GM12878 (cell line): ENCODE measurements around the gene RPLP2. TPM values are rescaled to one million over a fixed set of nuclear protein-coding genes. Genes with fewer than 3 reads are reported as not detected.
A peak's percentile ranks its signal among the peaks of the same experiment; 100 is the strongest.

ENCODE experiments used
- ATAC-seq: fragments of 200-7000 bp; cut with Tn5 transposase; 3 replicates; pipeline ENCODE4 v1.9.1; 2020; ENCODE audit warnings: mild to moderate bottlenecking, moderate library complexity
- BruUV-seq: library from RNA; stranded (reverse); fragments of 400-500 nt; replicated peaks from 2 replicates; lab custom pipeline; 2021; lab: Mats Ljungman, UMichigan
- CTCF ChIA-PET: fragments of 300-600 bp; sonication (Branson Sonifier 250); formaldehyde crosslinking; extraction: SDS; loops from one replicate; lab custom pipeline; 2021; ENCODE audit warnings: inconsistent platforms; lab: Yijun Ruan, JAX
- POLR2A ChIA-PET: fragments of 350-600 bp; formaldehyde crosslinking; extraction: SDS; loops from one replicate; lab custom pipeline; 2021; ENCODE audit warnings: inconsistent platforms; lab: Charles Lee
- RAD21 ChIA-PET: fragments of 300-600 bp; sonication (Branson Sonifier 250); formaldehyde crosslinking; loops from one replicate; lab custom pipeline; 2023; ENCODE audit warnings: antibody characterized with exemption; ENCODE audit not compliant: unreplicated experiment; lab: Charles Lee
- SMC1A ChIA-PET: fragments of 300-600 bp; sonication (Branson Sonifier 250); formaldehyde crosslinking; loops from one replicate; lab custom pipeline; 2023; ENCODE audit not compliant: unreplicated experiment, uncharacterized antibody; lab: Charles Lee
- DNase-seq: peaks from one replicate; pipeline ENCODE4 v3.0.0-alpha.2; 2011; ENCODE audit warnings: low read depth, low spot score
- FAIRE-seq: peaks from 3 replicates; lab custom pipeline; 2011; peaks lifted over from hg19 to GRCh38; lab: Jason Lieb, UNC
- H2AFZ ChIP-seq: 2 replicates; pipeline ENCODE4 v1.6.0; 2011; ENCODE audit warnings: low read depth, low read length, control low read depth; ENCODE audit not compliant: control insufficient read depth
- H3K27ac ChIP-seq: 2 replicates; pipeline ENCODE4 v1.5.1; 2011; ENCODE audit warnings: control low read depth; ENCODE audit not compliant: control insufficient read depth, insufficient read depth
- H3K27me3 ChIP-seq, 2 experiments: replicated peaks in 1 of 2; 2 replicates each; pipeline versions ENCODE4 v1.6.0 to v1.6.1; 2011; ENCODE audit warnings: low read length in 1 of 2; ENCODE audit not compliant: control insufficient read depth in 2 of 2, insufficient read depth in 2 of 2
- H3K36me3 ChIP-seq, 2 experiments: 2 replicates each; pipeline ENCODE4 v1.5.1; 2011; ENCODE audit warnings: low read length in 1 of 2; ENCODE audit not compliant: control insufficient read depth in 2 of 2, insufficient read depth in 2 of 2
- H3K4me1 ChIP-seq: 2 replicates; pipeline ENCODE4 v1.6.1; 2011; ENCODE audit warnings: mild to moderate bottlenecking, low read length, moderate library complexity, mixed read lengths; ENCODE audit not compliant: control insufficient read depth, insufficient read depth
- H3K4me2 ChIP-seq: 2 replicates; pipeline ENCODE4 v1.6.0; 2011; ENCODE audit warnings: control low read depth; ENCODE audit not compliant: control insufficient read depth, insufficient read depth
- H3K4me3 ChIP-seq: fragments of 200-600 bp; sonication (generic); 2 replicates; pipeline ENCODE4 v1.5.1; 2016
- H3K79me2 ChIP-seq: 2 replicates; pipeline ENCODE4 v1.6.0; 2011; ENCODE audit warnings: low read length; ENCODE audit not compliant: control insufficient read depth, insufficient read depth
- H3K9ac ChIP-seq: 2 replicates; pipeline ENCODE4 v1.8.0; 2011; ENCODE audit warnings: low read length, control low read depth, mixed read lengths; ENCODE audit not compliant: control insufficient read depth, insufficient read depth
- H3K9me3 ChIP-seq: replicated peaks from 3 replicates; pipeline ENCODE4 v1.5.1; 2011; ENCODE audit warnings: mild to moderate bottlenecking, low read length; ENCODE audit not compliant: control insufficient read depth, insufficient read depth
- H4K20me1 ChIP-seq: 2 replicates; pipeline ENCODE4 v1.6.0; 2011; ENCODE audit not compliant: control insufficient read depth, insufficient read depth
- BCL11A ChIP-seq: IDR thresholded peaks from 2 replicates; pipeline ENCODE4 v1.6.1; 2011; ENCODE audit warnings: low read depth, low read length
- HCFC1 ChIP-seq: fragments of 150-350 bp; IDR thresholded peaks from 2 replicates; pipeline ENCODE4 v1.6.1; 2014; ENCODE audit warnings: low read length
- HDAC6 ChIP-seq: fragments of 200-600 bp; sonication (generic); IDR thresholded peaks from one replicate; pipeline ENCODE4 v1.8.0; 2017; ENCODE audit warnings: antibody characterized with exemption; ENCODE audit not compliant: unreplicated experiment
- LARP7 ChIP-seq: fragments of 450-650 bp; IDR thresholded peaks from 2 replicates; pipeline ENCODE4 v1.6.1; 2017; ENCODE audit warnings: mild to moderate bottlenecking
- PAX5 ChIP-seq: IDR thresholded peaks from 2 replicates; pipeline ENCODE4 v1.6.1; 2011; ENCODE audit warnings: low read depth, low read length, borderline replicate concordance
- POLR2A ChIP-seq: IDR thresholded peaks from 2 replicates; pipeline ENCODE4 v1.6.1; 2011; ENCODE audit warnings: low read depth, mild to moderate bottlenecking, low read length
- SMARCA5 ChIP-seq: fragments of 450-650 bp; IDR thresholded peaks from 2 replicates; pipeline ENCODE4 v1.6.1; 2017; ENCODE audit warnings: mild to moderate bottlenecking
- in situ Hi-C: fragments of 300-500 bp; cut with MboI; formaldehyde crosslinking; loops from 9 replicates; pipeline ENCODE4 v1.14.3; 2018; ENCODE audit warnings: mixed read lengths
- intact Hi-C: fragments of 100-400 bp; cut with micrococcal nuclease; formaldehyde crosslinking; loops from one replicate; pipeline ENCODE4 v1.14.2; 2022; ENCODE audit not compliant: unreplicated experiment
- polyA plus RNA-seq, 11 experiments: library from polyadenylated mRNA; depleted of rRNA in 4 of 11; unstranded in 6 of 11; stranded (reverse) in 5 of 11; fragments of >200 nt; fragmentation: Nextera tagmentation in 4 of 11; fragmentation: Illumina TruSeq in 1 of 11; extraction: Ambion mirVana in 4 of 11; extraction: Trizol in 1 of 11; gene quantifications; 1 replicate in 1 of 11; 2 replicates in 10 of 11; pipeline versions ENCODE4 v1.2.1 to v1.2.3, GENCODE V29; 2011 to 2016; ENCODE audit warnings: inconsistent platforms in 2 of 11, missing spikeins in 2 of 11, low read depth in 1 of 11
- total RNA-seq, 4 experiments: library from RNA; depleted of rRNA in 3 of 4; stranded (reverse); fragments of >200 nt in 3 of 4; fragmentation: Illumina TruSeq in 1 of 4; extraction: Trizol in 1 of 4; gene quantifications; 2 replicates each; pipeline versions ENCODE4 v1.2.1 to v1.2.3, GENCODE V29; 2013 to 2021
- TF ChIP-seq, protein P1 (sequence below): fragments of 450-650 bp; IDR thresholded peaks from 2 replicates; pipeline ENCODE4 v1.6.1; 2017; ENCODE audit warnings: low read depth, mild to moderate bottlenecking, moderate library complexity
- TF ChIP-seq, protein P2 (sequence below): fragments of 450-650 bp; conservative IDR thresholded peaks from 2 replicates; pipeline ENCODE4 v1.6.1; 2017; ENCODE audit warnings: mild to moderate bottlenecking, moderate library complexity

The RPLP2 gene
- total and polyA plus RNA-seq, 10 of the 15 experiments (the other 5 are each of a cell fraction or from before 2014, with no cell fraction given): 488 to 3,558 (median 1,481) TPM

GRCh38 chr11:809287-810039 lies at the start of gene RPLP2 (continued):
- no peak for TF ChIP-seq HDAC6
- TF ChIP-seq, protein P1, sequence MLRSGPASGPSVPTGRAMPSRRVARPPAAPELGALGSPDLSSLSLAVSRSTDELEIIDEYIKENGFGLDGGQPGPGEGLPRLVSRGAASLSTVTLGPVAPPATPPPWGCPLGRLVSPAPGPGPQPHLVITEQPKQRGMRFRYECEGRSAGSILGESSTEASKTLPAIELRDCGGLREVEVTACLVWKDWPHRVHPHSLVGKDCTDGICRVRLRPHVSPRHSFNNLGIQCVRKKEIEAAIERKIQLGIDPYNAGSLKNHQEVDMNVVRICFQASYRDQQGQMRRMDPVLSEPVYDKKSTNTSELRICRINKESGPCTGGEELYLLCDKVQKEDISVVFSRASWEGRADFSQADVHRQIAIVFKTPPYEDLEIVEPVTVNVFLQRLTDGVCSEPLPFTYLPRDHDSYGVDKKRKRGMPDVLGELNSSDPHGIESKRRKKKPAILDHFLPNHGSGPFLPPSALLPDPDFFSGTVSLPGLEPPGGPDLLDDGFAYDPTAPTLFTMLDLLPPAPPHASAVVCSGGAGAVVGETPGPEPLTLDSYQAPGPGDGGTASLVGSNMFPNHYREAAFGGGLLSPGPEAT: peak; percentile 86
- TF ChIP-seq, protein P2, sequence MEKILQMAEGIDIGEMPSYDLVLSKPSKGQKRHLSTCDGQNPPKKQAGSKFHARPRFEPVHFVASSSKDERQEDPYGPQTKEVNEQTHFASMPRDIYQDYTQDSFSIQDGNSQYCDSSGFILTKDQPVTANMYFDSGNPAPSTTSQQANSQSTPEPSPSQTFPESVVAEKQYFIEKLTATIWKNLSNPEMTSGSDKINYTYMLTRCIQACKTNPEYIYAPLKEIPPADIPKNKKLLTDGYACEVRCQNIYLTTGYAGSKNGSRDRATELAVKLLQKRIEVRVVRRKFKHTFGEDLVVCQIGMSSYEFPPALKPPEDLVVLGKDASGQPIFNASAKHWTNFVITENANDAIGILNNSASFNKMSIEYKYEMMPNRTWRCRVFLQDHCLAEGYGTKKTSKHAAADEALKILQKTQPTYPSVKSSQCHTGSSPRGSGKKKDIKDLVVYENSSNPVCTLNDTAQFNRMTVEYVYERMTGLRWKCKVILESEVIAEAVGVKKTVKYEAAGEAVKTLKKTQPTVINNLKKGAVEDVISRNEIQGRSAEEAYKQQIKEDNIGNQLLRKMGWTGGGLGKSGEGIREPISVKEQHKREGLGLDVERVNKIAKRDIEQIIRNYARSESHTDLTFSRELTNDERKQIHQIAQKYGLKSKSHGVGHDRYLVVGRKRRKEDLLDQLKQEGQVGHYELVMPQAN: peak; percentile 88
- peak; percentile 52; the same call in 1 of the 2 replicates for TF ChIP-seq LARP7
- 0 out of 2 replicates have a peak, but pooled peaks have one; percentile 69 for TF ChIP-seq SMARCA5
- peak; percentile 10; the same call in 1 of the 2 replicates for TF ChIP-seq PAX5
- 0 out of 2 replicates have a peak, but pooled peaks have one; percentile 11 for TF ChIP-seq BCL11A
- TF ChIP-seq, all 136 proteins: peak for 63

DNA sequence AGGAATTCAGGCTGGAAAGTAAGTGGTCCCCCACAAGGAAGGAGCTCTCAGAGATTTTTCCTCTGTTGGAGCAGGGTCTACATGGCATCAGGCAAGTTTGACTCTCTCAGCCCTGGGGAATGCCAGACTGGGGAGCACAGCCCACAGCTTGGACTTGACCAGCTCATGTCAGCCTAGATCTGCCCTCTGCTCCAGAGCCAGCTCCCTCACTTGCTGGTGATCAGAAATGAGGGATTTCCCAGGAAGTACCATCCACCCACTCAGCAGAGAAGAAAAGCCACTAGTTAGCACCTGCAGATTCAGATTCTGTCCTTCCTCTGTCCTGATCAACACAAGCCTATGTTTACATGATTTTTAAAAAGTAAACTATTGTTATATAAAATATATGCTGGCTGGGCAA lies 49.5 kb upstream of the RPLP2 start:
- no peak for FAIRE-seq
- H3K4me3 ChIP-seq: no peak overlapping the region
- 0 out of 2 replicates have a peak, but pooled peaks cover 2% of the 10 kb centered on the region for H3K79me2 ChIP-seq
- ChIA-PET RAD21 (no interaction called here), CTCF (interaction anchor here (1.6 kb wide), 1 partner anchor 11 kb away, joined by 5 read pairs; no protein-coding TSS in a partner anchor), POLR2A (no interaction called here), SMC1A (no interaction called here)
- H3K4me1 ChIP-seq: no peaks in the 10 kb centered on the region
- H2AFZ ChIP-seq: no peak overlapping the region
- H3K9me3 ChIP-seq: no peaks in the 10 kb centered on the region
- DNase-seq: no peak
- no TSS peak for BruUV-seq
- H4K20me1 ChIP-seq: no peaks in the 10 kb centered on the region; the same call in 1 of the 2 replicates
- no peak overlapping the region for H3K27ac ChIP-seq
- intact Hi-C loops (no loop called here), in situ Hi-C loops (no loop called here)
- no peak for ATAC-seq
- TF ChIP-seq HCFC1 (no peak), POLR2A (0 out of 2 replicates have a peak, but pooled peaks have one; percentile 20)
- H3K9ac ChIP-seq: no peak overlapping the region
- H3K4me2 ChIP-seq: no peak overlapping the region
- H3K27me3 ChIP-seq: no peaks in the 10 kb centered on the region
- peaks cover 36 to 37% of the 10 kb centered on the region in 2 experiments; a peak in 3 of 4 replicates for H3K36me3 ChIP-seq
